DOHH2 (cell line): Measurements from ENCODE around the gene LRRC8B.

Experiments used
- CTCF ChIP-seq: fragments of 200-600 bp; sonication (generic); IDR thresholded peaks from one replicate; pipeline ENCODE4 v1.5.1; 2014; ENCODE audit warnings: antibody characterized with exemption, mild to moderate bottlenecking, low read depth, low read length; ENCODE audit not compliant: poor library complexity, severe bottlenecking
- EZH2phosphoT487 ChIP-seq: fragments of 200-600 bp; sonication (generic); IDR thresholded peaks from 2 replicates; pipeline ENCODE4 v1.6.1; 2017; ENCODE audit warnings: borderline replicate concordance, mild to moderate bottlenecking, antibody characterized with exemption, low read length, moderate library complexity, mixed read lengths

GRCh38 chr1:89605692-89606091, 81.1 kb downstream of the LRRC8B start:
- TF ChIP-seq CTCF (no peak), EZH2phosphoT487 (no peak)
